GM19025 (cell line): ENCODE results near the gene OTOGL.

Source experiments
- ATAC-seq: cut with Tn5 transposase; IDR thresholded peaks from one replicate; pipeline ENCODE4 v1.9.1; 2021; ENCODE audit warnings: mild to moderate bottlenecking, low read depth, moderate library complexity; ENCODE audit not compliant: unreplicated experiment

Gene OTOGL

GRCh38 chr12:80415466-80415865, 316.1 kb downstream of the OTOGL start:
- ATAC-seq, result no peak

DNA sequence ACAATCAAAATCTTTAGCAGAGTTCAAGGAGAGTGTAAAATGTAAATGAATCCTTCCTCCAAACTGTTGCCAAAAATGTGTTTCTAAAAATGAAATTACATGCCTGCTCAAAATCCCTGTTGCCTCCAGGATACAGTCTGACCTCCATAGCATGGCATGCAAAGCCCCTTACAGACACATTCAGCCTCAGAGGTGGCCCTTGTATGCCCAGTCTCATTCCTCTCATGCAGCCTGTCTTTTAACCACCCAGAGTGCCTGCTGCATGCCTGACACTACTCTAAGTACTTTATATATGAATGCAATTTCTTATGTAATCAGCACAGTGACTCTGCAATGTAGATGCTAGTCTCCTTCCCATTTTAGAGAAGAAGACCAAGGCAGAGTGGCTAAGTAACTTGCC, 320.3 kb downstream of the OTOGL start:
- no peak for ATAC-seq

DNA sequence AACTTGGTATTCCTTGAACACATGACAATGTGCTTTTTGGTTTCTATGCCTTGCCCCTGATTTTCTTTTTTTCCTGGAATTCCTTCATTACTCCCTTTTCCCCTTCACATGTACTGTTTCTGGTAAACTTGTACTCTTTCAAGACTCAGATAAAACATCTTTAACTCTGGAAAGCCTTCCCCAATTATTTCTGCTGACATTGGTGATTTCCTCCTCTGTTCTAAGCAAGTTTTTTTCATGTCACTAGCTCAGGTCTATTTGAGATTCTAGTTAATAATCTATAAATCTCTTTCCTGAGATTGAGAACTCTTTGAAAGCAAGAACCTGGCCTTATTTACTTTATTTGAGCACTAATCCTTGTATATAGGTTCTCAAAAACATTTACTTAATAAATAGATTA, 320.7 kb downstream of the OTOGL start:
- no peak for ATAC-seq

DNA sequence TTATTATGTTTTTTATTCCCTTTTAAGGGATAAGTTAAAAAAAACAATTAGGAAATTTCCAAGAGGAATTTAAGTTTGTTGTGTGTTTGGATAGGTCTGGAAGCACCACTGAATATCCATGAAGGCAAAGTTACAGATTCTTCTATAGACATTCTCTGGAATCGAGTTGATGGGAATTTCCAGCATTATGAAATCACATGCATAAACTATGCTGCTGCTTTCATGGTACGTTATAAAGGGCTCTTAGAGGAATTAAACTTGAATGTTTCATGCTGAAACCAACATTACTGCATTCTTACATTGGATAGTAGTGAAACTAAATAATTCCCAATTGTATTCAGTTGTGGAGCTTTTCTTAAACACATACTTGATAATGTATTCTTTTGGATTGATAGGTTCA, 323.2 kb downstream of the OTOGL start:
- no peak for ATAC-seq
